Measurements from ENCODE around the gene UBC.
"Not testable (repeated sequence)": the region's sequence is repeated elsewhere in the genome, so short reads cannot be mapped to it uniquely, and the experiment has no call there.

UBC gene

GRCh38 chr12:124930586-124930985 lies 16.1 kb upstream of the UBC start:
- no peak for DNase-seq

- no peak for DNase-seq
Measured at GRCh38 chr12:124929649-124930419, 15.4 kb upstream of the UBC start.

GRCh38 chr12:124928912-124929530 lies 14.6 kb upstream of the UBC start:
- DNase-seq = no peak

- peak; percentile 54 for DNase-seq
Measured at GRCh38 chr12:124928095-124928911, 13.9 kb upstream of the UBC start.

- peak; percentile 91 for DNase-seq
Measured at GRCh38 chr12:124927201-124928094, 13.0 kb upstream of the UBC start.

- not testable (repeated sequence) for DNase-seq
Measured at GRCh38 chr12:124925782-124926181, 11.3 kb upstream of the UBC start.

GRCh38 chr12:124925117-124925516 lies 10.7 kb upstream of the UBC start:
- DNase-seq = no peak

GRCh38 chr12:124923905-124924734 lies 9.7 kb upstream of the UBC start:
- DNase-seq = no peak

GRCh38 chr12:124921200-124922031 lies 7.0 kb upstream of the UBC start:
- peak; percentile 79 for DNase-seq

GRCh38 chr12:124920353-124920935 lies 6.0 kb upstream of the UBC start:
- DNase-seq = no peak

GRCh38 chr12:124919521-124920352 lies 5.3 kb upstream of the UBC start:
- peak; percentile 63 for DNase-seq

- not testable (repeated sequence) for DNase-seq
Measured at GRCh38 chr12:124918622-124918988, 4.2 kb upstream of the UBC start.

GRCh38 chr12:124917841-124918621 lies 3.6 kb upstream of the UBC start:
- DNase-seq = peak; percentile 33

GRCh38 chr12:124917135-124917840 lies 2.8 kb upstream of the UBC start:
- DNase-seq = peak; percentile 91

GRCh38 chr12:124916374-124917134 lies 2.1 kb upstream of the UBC start:
- peak; percentile 68 for DNase-seq

GRCh38 chr12:124915239-124916236 lies 1.1 kb upstream of the UBC start:
- DNase-seq = no peak
